HEK293T (cell line): Measurements from ENCODE around the gene IRF1.

Source experiments
- ARNT ChIP-seq: fragments of 450-650 bp; IDR thresholded peaks from 2 replicates; pipeline ENCODE4 v1.6.1; 2017; ENCODE audit warnings: mild to moderate bottlenecking
- FOXA1 ChIP-seq: fragments of 450-650 bp; IDR thresholded peaks from 2 replicates; pipeline ENCODE4 v1.6.1; 2016; ENCODE audit warnings: mild to moderate bottlenecking
- PKNOX1 ChIP-seq: fragments of 450-650 bp; IDR thresholded peaks from 2 replicates; pipeline ENCODE4 v1.6.1; 2016
- SUZ12 ChIP-seq: fragments of 450-650 bp; IDR thresholded peaks from 2 replicates; pipeline ENCODE4 v1.6.1; 2016; ENCODE audit warnings: mild to moderate bottlenecking
- TARDBP ChIP-seq: fragments of 450-650 bp; IDR thresholded peaks from 2 replicates; pipeline ENCODE4 v1.6.1; 2016

DNA sequence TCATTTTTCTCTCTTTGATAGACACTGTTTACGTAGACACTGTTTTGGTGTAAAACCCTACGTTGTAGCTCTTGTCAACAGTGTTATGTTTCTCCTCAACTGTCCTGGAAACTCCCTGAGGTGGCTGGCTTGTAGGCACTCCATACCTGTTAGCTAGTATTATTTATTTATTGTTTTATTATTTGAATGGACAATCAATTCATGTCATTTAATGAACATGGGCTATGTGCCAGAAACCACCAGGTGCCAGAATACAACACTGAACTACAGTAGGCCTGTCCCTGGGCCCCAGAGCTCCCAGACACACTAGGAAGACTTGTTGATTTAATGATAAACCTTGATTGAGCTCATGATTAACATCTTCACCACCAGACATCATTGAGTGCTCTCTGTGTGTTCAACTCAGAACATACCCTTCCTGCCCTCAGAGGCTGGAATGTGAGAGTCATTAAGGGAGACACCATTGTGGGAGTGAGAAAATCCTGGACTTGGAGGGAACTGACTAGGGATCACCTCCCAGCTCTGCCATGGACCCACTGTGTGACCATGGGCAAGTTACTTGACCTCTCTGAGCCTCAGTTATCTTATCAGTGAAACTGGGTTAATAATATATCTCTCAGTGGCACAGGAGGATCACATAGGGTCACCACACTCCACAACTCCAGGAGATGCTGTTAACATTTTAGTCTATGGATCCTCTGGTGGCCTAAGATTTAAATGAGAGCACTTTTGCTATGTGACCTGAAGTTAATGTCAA, 19.2 kb downstream of the IRF1 start:
- TF ChIP-seq SUZ12 (no peak), TARDBP (no peak), FOXA1 (no peak), ARNT (no peak), PKNOX1 (no peak)
